MM.1S (cell line): ENCODE results near the gene MAD1L1.

Experiments
- DNase-seq: peaks from one replicate; pipeline ENCODE4 v3.0.0-alpha.2; 2015
- H2AFZ ChIP-seq: fragments of 300-600 bp; sonication (generic); 2 replicates; pipeline ENCODE4 v1.6.0; 2016; ENCODE audit warnings: antibody characterized with exemption, low read length
- H3F3A ChIP-seq: fragments of 300-600 bp; sonication (generic); 2 replicates; pipeline ENCODE4 v1.6.1; 2016; ENCODE audit warnings: mild to moderate bottlenecking, antibody characterized with exemption, low read length, moderate library complexity, mixed read lengths; ENCODE audit not compliant: insufficient read depth
- H3K27ac ChIP-seq: fragments of 300-600 bp; sonication (generic); 2 replicates; pipeline ENCODE4 v1.5.1; 2016; ENCODE audit warnings: mild to moderate bottlenecking, low read length
- H3K27me3 ChIP-seq: fragments of 300-600 bp; sonication (generic); replicated peaks from 2 replicates; pipeline ENCODE4 v1.6.0; 2016; ENCODE audit warnings: low read length; ENCODE audit not compliant: insufficient read depth
- H3K36me3 ChIP-seq: fragments of 300-600 bp; sonication (generic); replicated peaks from 2 replicates; pipeline ENCODE4 v1.6.1; 2016; ENCODE audit warnings: mild to moderate bottlenecking, low read length, mixed read lengths; ENCODE audit not compliant: insufficient read depth
- H3K4me1 ChIP-seq: fragments of 300-600 bp; sonication (generic); 2 replicates; pipeline ENCODE4 v1.6.1; 2016; ENCODE audit warnings: low read length, mixed read lengths
- H3K4me2 ChIP-seq: fragments of 300-600 bp; sonication (generic); 2 replicates; pipeline ENCODE4 v1.6.0; 2016; ENCODE audit warnings: low read depth, low read length
- H3K4me3 ChIP-seq: fragments of 300-600 bp; sonication (generic); 2 replicates; pipeline ENCODE4 v1.5.1; 2016; ENCODE audit warnings: low read length, mixed read lengths
- H3K79me2 ChIP-seq: fragments of 300-600 bp; sonication (generic); 2 replicates; pipeline ENCODE4 v1.6.1; 2016; ENCODE audit warnings: mixed run types, low read length, mixed read lengths
- H3K9ac ChIP-seq: fragments of 300-600 bp; sonication (generic); 2 replicates; pipeline ENCODE4 v1.6.1; 2016; ENCODE audit warnings: low read length, mixed read lengths
- H3K9me2 ChIP-seq: fragments of 300-600 bp; sonication (generic); replicated peaks from 2 replicates; pipeline ENCODE4 v1.6.1; 2016; ENCODE audit warnings: mild to moderate bottlenecking, low read length, mixed read lengths; ENCODE audit not compliant: insufficient read depth
- H3K9me3 ChIP-seq: fragments of 300-600 bp; sonication (generic); replicated peaks from 2 replicates; pipeline ENCODE4 v1.6.1; 2016; ENCODE audit warnings: mild to moderate bottlenecking, low read length, mixed read lengths; ENCODE audit not compliant: insufficient read depth
- H4K20me1 ChIP-seq: fragments of 300-600 bp; sonication (generic); 2 replicates; pipeline ENCODE4 v1.6.1; 2016; ENCODE audit warnings: mild to moderate bottlenecking, low read length, moderate library complexity, mixed read lengths; ENCODE audit not compliant: insufficient read depth
- EZH2 ChIP-seq: fragments of 300-600 bp; sonication (generic); optimal IDR thresholded peaks from 2 replicates; pipeline ENCODE3; 2017; ENCODE audit warnings: low read depth, mild to moderate bottlenecking, antibody characterized with exemption, low read length, mixed read lengths
- EZH2phosphoT487 ChIP-seq: fragments of 300-600 bp; sonication (generic); IDR thresholded peaks from 2 replicates; pipeline ENCODE4 v1.6.1; 2018; ENCODE audit warnings: antibody characterized with exemption, low read length
- TF ChIP-seq, protein P1 (sequence below): fragments of 300-600 bp; sonication (generic); IDR thresholded peaks from 2 replicates; pipeline ENCODE4 v1.5.1; 2016; ENCODE audit warnings: antibody characterized with exemption, low read length, mixed read lengths

Gene MAD1L1

DNA sequence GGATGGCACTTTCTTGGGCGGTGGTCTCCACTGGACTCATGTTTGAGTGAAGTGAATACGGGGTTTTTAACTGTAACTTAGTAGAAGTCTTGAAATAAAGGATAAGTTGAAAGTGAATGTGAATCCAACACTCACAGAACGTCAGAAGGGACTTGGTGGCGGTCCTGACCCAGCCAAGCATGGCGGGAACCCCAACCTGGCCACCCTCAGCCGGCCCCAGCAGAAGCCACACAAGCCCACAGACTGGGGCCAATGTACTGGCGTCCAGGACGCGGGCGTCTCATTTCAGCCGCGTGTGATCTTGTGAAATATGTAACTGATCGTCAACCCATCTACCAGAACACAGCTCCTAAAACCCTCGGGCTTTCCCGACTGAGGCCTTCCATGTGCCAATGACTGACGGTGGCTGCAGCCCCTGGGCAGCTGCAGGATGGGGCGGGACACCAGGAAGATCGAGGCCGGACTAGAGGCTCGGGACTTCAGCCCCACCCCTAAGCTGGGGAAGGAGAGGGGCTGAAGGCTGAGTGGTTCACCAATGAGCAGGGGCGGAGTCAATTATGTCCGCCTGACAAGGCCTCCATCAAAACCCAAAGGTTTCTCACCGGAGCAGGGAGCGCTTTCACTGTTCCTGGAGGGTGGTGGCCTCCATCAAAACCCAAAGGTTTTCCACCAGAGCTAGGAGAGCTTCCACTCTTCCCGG, 161.5 kb downstream of the MAD1L1 start:
- Histone ChIP-seq H3F3A (no peaks in the 10 kb centered on the region), H2AFZ (no peak overlapping the region), H3K9me3 (no peaks in the 10 kb centered on the region), H3K36me3 (no peaks in the 10 kb centered on the region), H3K9me2 (no peaks in the 10 kb centered on the region), H3K9ac (no peak overlapping the region), H3K27ac (no peak overlapping the region), H3K4me2 (no peak overlapping the region), H3K4me3 (no peak overlapping the region), H3K4me1 (no peaks in the 10 kb centered on the region), H3K79me2 (no peaks in the 10 kb centered on the region), H3K27me3 (no peaks in the 10 kb centered on the region), H4K20me1 (no peaks in the 10 kb centered on the region)
- no peak for DNase-seq
- TF ChIP-seq EZH2 (no peak), EZH2phosphoT487 (no peak)
- TF ChIP-seq, protein P1, sequence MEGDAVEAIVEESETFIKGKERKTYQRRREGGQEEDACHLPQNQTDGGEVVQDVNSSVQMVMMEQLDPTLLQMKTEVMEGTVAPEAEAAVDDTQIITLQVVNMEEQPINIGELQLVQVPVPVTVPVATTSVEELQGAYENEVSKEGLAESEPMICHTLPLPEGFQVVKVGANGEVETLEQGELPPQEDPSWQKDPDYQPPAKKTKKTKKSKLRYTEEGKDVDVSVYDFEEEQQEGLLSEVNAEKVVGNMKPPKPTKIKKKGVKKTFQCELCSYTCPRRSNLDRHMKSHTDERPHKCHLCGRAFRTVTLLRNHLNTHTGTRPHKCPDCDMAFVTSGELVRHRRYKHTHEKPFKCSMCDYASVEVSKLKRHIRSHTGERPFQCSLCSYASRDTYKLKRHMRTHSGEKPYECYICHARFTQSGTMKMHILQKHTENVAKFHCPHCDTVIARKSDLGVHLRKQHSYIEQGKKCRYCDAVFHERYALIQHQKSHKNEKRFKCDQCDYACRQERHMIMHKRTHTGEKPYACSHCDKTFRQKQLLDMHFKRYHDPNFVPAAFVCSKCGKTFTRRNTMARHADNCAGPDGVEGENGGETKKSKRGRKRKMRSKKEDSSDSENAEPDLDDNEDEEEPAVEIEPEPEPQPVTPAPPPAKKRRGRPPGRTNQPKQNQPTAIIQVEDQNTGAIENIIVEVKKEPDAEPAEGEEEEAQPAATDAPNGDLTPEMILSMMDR: no peak

DNA sequence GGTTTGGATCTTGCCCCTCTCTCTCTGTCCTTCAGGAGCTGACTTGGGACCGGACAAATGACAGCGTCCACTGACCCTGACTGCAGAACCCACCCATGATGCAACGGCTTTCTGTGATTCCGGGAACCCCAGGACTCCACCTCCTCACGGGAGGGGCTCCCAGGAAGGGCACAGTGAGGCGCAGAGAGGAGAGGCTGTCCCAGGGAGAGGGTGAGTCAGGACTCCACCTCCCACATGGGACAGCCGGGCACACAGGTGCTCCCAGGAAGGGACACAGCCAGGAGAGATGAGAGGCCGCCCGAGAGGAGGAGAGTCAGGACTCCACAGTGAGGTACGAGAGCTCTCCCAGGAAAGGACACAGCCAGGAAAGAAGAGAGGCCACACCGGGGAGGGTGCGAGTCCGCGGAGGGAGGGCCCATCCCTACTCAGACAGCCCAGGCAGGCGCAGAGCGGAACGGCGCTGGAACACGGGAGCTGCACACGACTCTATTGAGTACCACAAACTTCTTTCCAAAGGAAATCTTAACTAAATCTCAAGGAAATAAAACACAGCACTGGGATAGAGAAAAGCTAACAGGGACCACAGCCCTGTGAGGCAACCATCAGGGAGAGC, 162.5 kb downstream of the MAD1L1 start:
- Histone ChIP-seq H3K9ac (no peak overlapping the region), H3K4me2 (no peak overlapping the region), H3K4me1 (no peaks in the 10 kb centered on the region), H3K27me3 (no peaks in the 10 kb centered on the region), H3K36me3 (no peaks in the 10 kb centered on the region), H2AFZ (no peak overlapping the region), H3K9me2 (no peaks in the 10 kb centered on the region), H4K20me1 (no peaks in the 10 kb centered on the region), H3K27ac (no peak overlapping the region), H3K4me3 (no peak overlapping the region), H3K79me2 (no peaks in the 10 kb centered on the region), H3K9me3 (no peaks in the 10 kb centered on the region), H3F3A (no peaks in the 10 kb centered on the region)
- no peak for DNase-seq
- no peak for TF ChIP-seq EZH2phosphoT487

DNA sequence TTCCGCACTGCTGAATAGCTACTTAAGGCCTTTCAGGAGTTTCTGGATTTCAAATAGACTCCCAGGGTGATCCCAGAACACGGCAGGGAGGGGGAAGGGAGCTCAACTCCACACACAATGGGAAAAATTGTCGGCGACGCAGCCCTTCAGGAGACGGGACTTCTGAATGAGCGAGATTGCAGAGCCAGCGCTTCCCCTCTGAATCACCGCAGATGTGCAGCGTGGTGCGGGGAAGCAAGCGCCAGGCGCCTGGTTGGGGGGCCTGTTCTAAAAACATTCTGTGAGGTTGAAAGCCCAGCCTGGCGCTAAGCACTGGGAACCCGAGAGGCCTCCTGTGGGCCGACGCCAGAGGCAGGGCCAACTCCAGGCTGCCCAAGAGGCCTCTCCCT, 163.3 kb downstream of the MAD1L1 start:
- H2AFZ ChIP-seq: no peak overlapping the region

More for the DNA sequence above, 163.3 kb downstream of the MAD1L1 start:
- no peaks in the 10 kb centered on the region for H3K36me3 ChIP-seq
- no peaks in the 10 kb centered on the region for H4K20me1 ChIP-seq
- no peaks in the 10 kb centered on the region for H3K27me3 ChIP-seq
- no peak overlapping the region for H3K4me2 ChIP-seq
- H3K4me3 ChIP-seq: no peak overlapping the region
- no peak overlapping the region for H3K27ac ChIP-seq
- H3K9ac ChIP-seq: no peak overlapping the region
- TF ChIP-seq EZH2 (no peak), EZH2phosphoT487 (no peak)
- TF ChIP-seq, protein P1: no peak
- H3F3A ChIP-seq: no peaks in the 10 kb centered on the region
- no peaks in the 10 kb centered on the region for H3K9me3 ChIP-seq
- H3K79me2 ChIP-seq: no peaks in the 10 kb centered on the region
- no peaks in the 10 kb centered on the region for H3K4me1 ChIP-seq
- no peak for DNase-seq
- no peaks in the 10 kb centered on the region for H3K9me2 ChIP-seq
